NB4 (cell line): Measurements from ENCODE around the gene NUP188.
"Not testable (repeated sequence)": the region's sequence is repeated elsewhere in the genome, so short reads cannot be mapped to it uniquely, and the experiment has no call there.

Source experiments
- CTCF ChIP-seq: IDR thresholded peaks from one replicate; pipeline ENCODE4 v1.5.1; 2012; ENCODE audit warnings: low read depth, low read length
- MYC ChIP-seq: IDR thresholded peaks from 2 replicates; pipeline ENCODE4 v1.6.1; 2011; ENCODE audit warnings: low read depth, low read length
- POLR2A ChIP-seq: IDR thresholded peaks from 2 replicates; pipeline ENCODE4 v1.6.1; 2011; ENCODE audit warnings: mild to moderate bottlenecking; ENCODE audit not compliant: insufficient read length; ENCODE audit errors: extremely low read depth
- TF ChIP-seq, protein P1 (sequence below): IDR thresholded peaks from 2 replicates; pipeline ENCODE4 v1.6.1; 2011; ENCODE audit warnings: low read depth, low read length

- not testable (repeated sequence) for TF ChIP-seq CTCF, POLR2A, MYC
- TF ChIP-seq, protein P1, sequence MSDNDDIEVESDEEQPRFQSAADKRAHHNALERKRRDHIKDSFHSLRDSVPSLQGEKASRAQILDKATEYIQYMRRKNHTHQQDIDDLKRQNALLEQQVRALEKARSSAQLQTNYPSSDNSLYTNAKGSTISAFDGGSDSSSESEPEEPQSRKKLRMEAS = not testable (repeated sequence)
Measured at GRCh38 chr9:129004173-129004572, 56.7 kb downstream of the NUP188 start.
